ENCODE results near the gene RPL29.
"Not testable (repeated sequence)": the region's sequence is repeated elsewhere in the genome, so short reads cannot be mapped to it uniquely, and the experiment has no call there.

RPL29 gene

DNA sequence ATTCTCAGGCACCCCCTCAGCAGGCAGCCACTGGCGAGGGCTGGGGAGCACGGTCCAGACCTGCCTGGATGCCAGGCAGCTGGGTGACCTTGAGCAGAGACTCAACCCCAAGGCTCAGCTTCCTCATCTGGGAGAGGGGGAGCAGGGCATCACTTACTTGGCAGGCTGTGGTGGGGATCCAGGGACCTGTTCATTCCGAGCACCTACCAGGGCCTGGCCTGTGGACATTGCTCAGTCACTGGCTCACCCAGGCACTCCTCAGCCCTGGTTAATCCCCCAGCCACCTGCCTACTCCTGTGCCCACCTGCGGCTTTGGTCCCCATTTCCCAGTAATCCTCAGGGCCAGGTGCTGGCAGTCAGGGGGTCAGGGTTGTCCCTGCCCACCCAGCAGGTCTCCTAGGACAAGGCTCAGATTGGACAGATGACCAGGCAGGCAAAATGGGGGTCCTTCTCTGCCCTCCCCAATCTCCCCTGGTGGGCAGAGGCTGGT is 9.3 kb upstream of the RPL29 start:
- no peak for DNase-seq

GRCh38 chr3:52004163-52004787 is 8.6 kb upstream of the RPL29 start:
- DNase-seq = peak; percentile 16

- DNase-seq = no peak
Observed at GRCh38 chr3:52002748-52003147, 7.1 kb upstream of the RPL29 start.

DNA sequence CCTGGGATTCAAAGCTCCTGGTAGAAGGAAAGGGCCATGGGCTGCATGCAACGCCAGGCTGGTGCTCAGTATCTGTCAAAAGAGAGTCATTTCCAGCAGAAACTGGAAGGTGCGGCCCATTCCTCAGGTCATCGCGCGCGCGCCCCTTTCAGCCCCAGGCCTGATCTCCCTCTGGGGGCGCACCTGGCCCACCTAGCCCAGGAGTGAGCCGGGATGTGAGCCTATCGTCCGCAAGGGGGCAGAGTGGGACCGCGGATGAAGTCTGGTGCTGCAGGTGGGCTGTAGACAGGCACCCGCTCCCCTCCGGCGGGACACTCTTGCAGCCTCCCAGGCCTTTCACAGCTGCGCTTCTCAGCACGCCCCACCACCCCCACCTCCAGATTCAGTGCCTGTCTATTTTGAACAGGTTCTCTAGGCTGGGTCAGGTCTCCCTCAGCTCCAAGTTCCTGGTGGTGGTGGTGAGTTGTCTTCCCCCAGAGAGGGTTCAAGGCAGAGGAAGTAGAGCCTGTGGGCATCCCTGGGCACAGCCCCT is 5.8 kb upstream of the RPL29 start:
- peak; percentile 17 for DNase-seq

GRCh38 chr3:51999846-52000245 is 4.2 kb upstream of the RPL29 start:
- no peak for DNase-seq

DNA sequence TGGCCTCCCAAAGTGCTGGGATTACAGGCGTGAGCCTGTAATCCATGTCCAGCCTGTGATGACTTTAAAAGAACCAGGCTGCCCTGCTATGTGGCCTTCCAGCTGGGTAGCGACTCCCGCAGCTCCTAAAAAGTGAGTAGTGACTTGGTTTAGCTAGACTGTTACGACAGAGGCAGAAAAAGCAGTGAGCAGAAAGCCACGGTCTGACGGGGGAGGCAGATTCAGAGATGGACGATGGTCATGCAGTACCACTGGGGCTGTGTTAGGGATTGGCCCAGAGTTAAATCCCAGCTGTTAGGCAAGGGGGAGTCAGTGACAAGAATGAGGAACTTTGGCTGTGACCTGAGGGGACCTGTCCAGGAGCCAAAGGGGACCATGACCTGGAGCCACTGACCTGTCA is 3.1 kb upstream of the RPL29 start:
- no peak for DNase-seq

- DNase-seq = no peak
Observed at GRCh38 chr3:51997935-51998596, 2.4 kb upstream of the RPL29 start.

GRCh38 chr3:51997172-51997571 is 1.5 kb upstream of the RPL29 start:
- no peak for DNase-seq

GRCh38 chr3:51994530-51994929 is 1.2 kb downstream of the RPL29 start:
- no peak for DNase-seq

- DNase-seq = not testable (repeated sequence)
Observed at GRCh38 chr3:51993657-51994056, 2.0 kb downstream of the RPL29 start.

- no peak for DNase-seq
Observed at GRCh38 chr3:51992017-51992682, 3.5 kb downstream of the RPL29 start.

- DNase-seq = not testable (repeated sequence)
Observed at GRCh38 chr3:51990501-51990971, 5.2 kb downstream of the RPL29 start.

DNA sequence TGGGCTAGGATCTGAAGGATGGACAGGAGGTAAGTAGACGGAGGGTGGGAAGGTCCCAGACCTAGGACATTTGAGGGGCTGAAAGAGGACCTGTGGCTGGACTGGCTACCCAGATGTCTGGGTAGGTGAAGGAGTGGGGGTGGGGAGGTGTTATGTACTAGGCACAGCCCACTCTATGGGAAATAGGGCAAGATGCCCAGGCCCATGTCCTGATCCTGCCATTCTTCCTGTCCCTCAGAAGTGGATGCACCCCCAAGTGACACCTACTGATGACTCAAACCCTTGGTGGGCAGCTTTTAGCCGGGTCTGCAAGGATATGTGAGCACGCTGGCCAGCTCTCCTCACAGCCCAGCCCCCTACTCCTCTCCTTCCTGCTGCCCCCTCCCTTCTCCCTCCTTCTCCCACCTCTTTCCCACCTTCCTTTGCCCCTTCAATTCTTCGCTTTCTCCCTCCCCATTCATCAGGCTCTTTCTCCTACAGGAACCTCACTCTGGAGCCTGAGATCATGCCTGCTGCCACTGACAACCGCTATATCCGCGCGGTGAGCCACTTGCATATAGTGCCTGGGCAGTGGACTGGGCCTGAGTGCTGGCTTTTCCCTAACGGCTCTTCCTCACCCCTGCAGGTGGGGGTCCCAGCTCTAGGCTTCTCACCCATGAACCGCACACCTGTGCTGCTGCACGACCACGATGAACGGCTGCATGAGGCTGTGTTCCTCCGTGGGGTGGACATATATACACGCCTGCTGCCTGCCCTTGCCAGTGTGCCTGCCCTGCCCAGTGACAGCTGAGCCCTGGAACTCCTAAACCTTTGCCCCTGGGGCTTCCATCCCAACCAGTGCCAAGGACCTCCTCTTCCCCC is 7.2 kb downstream of the RPL29 start:
- no peak for DNase-seq

GRCh38 chr3:51987568-51987967 is 8.1 kb downstream of the RPL29 start:
- DNase-seq = no peak

- DNase-seq = no peak
Observed at GRCh38 chr3:51986010-51986947, 9.4 kb downstream of the RPL29 start.

DNA sequence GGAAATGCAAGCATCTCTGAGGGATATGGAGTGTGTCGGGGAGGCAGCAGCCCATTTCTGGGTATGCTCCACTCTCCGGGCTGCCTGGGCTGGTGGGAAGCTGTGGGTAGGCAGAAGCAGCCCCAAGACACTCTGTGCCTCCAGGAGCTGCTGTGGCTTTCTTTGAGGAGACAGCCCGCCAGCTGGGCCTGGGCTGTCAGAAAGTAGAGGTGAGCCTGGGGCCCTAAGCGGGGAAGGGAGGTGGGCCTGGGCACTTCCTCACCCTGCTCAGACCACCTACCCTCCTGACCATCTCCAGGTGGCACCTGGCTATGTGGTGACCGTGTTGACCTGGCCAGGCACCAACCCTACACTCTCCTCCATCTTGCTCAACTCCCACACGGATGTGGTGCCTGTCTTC is 10.6 kb downstream of the RPL29 start:
- DNase-seq = no peak

DNA sequence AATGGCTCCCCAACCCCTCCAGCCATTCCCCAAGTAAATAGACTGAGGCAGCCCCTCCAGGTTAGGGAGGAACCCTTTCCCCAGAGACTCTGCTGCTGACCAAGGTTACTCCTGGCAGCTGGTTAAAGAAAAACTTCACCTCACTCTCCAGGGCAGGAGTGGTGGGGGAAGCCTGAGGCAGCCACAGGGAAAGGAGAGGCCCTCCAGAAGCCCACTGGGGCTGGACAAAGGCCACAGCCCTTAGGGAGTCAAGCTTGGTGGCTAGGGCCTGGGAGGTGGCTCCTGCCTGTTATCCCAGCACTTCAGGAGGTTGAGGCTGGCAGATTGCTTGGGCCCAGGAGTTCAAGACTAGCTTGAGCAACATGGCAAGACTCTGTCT is 11.4 kb downstream of the RPL29 start:
- no peak for DNase-seq

DNA sequence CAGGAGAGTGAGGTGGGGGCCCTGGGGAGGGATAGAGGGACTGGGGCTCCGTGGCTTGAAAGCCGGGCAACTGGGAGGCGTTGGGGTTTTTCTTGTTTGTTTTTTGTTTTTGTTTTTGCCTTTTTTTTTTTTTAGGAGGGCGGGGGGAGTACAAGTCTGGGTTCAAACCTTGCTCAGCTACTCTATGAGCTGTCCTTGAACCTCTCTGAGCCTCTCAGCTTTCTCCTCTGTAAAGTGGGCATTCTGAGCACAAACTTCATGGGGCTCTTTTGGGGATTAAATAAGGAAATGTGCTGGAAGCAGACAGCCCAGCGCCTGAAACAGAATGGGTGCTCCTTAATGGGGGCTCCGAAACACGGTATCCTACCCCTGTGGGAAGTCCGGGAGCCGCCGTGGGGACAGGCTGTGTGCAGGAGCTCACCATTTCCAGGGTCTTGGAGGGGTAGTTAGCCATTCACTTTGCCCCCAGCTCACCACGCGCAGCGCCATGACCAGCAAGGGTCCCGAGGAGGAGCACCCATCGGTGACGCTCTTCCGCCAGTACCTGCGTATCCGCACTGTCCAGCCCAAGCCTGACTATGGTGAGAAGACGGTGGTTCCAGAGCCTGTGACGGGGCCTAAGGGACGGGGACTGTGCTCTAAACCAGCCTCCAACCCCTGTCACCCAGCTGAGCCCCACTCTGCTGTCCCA is 12.0 kb downstream of the RPL29 start:
- no peak for DNase-seq

- DNase-seq = no peak
Observed at GRCh38 chr3:51982838-51983577, 12.7 kb downstream of the RPL29 start, which contains the start of gene ACY1. Gene ACY1, plus strand, starts transcription at chr3:51983535. Its CDS starts 530 bp downstream, at chr3:51984065.

- DNase-seq = no peak
Observed at GRCh38 chr3:51982352-51982837, 13.3 kb downstream of the RPL29 start.
